GM18517 (cell line): ENCODE results near the gene CLDN22.

Source experiments
- ATAC-seq: cut with Tn5 transposase; IDR thresholded peaks from one replicate; pipeline ENCODE4 v1.9.1; 2021; ENCODE audit warnings: mild to moderate bottlenecking, moderate library complexity; ENCODE audit not compliant: unreplicated experiment

The CLDN22 gene

GRCh38 chr4:183323295-183323694 lies 3.2 kb upstream of the CLDN22 start:
- ATAC-seq: no peak

- no peak for ATAC-seq
Observed at GRCh38 chr4:183322326-183322725, 2.2 kb upstream of the CLDN22 start, which contains the start of gene CLDN24. TSS of gene CLDN24 (minus strand) at chr4:183322426. CDS start at chr4:183322426, 0 bp downstream.

- no peak for ATAC-seq
Observed at GRCh38 chr4:183321516-183321915, 1.4 kb upstream of the CLDN22 start.

GRCh38 chr4:183321079-183321478 lies 1.0 kb upstream of the CLDN22 start:
- peak; percentile 41 for ATAC-seq

GRCh38 chr4:183318656-183319055 lies 1.4 kb downstream of the CLDN22 start:
- no peak for ATAC-seq

GRCh38 chr4:183314806-183315205 lies 5.3 kb downstream of the CLDN22 start:
- ATAC-seq: no peak

GRCh38 chr4:183314336-183314735 lies 5.7 kb downstream of the CLDN22 start:
- no peak for ATAC-seq

- no peak for ATAC-seq
Observed at GRCh38 chr4:183312841-183313240, 7.2 kb downstream of the CLDN22 start.

- ATAC-seq: no peak
Observed at GRCh38 chr4:183306811-183307210, 13.3 kb downstream of the CLDN22 start.

- no peak for ATAC-seq
Observed at GRCh38 chr4:183304538-183304937, 15.5 kb downstream of the CLDN22 start.

- ATAC-seq: peak; percentile 59
Observed at GRCh38 chr4:183304067-183304466, 16.0 kb downstream of the CLDN22 start.

GRCh38 chr4:183303301-183303700 lies 16.8 kb downstream of the CLDN22 start:
- ATAC-seq: no peak

- ATAC-seq: no peak
Observed at GRCh38 chr4:183300655-183301054, 19.4 kb downstream of the CLDN22 start.

- no peak for ATAC-seq
Observed at GRCh38 chr4:183300070-183300469, 20.0 kb downstream of the CLDN22 start.

- no peak for ATAC-seq
Observed at GRCh38 chr4:183299464-183299863, 20.6 kb downstream of the CLDN22 start.

- ATAC-seq: peak; percentile 86
Observed at GRCh38 chr4:183297675-183298074, 22.4 kb downstream of the CLDN22 start.

GRCh38 chr4:183295711-183296110 lies 24.4 kb downstream of the CLDN22 start:
- ATAC-seq: no peak

GRCh38 chr4:183291070-183291469 lies 29.0 kb downstream of the CLDN22 start:
- no peak for ATAC-seq

GRCh38 chr4:183289688-183290087 lies 30.4 kb downstream of the CLDN22 start:
- ATAC-seq: no peak

- no peak for ATAC-seq
Observed at GRCh38 chr4:183288955-183289354, 31.1 kb downstream of the CLDN22 start.

GRCh38 chr4:183287677-183288076 lies 32.4 kb downstream of the CLDN22 start:
- ATAC-seq: peak; percentile 79

GRCh38 chr4:183287309-183287659 lies 32.8 kb downstream of the CLDN22 start:
- peak; percentile 83 for ATAC-seq

GRCh38 chr4:183286590-183287308 lies 33.3 kb downstream of the CLDN22 start:
- peak; percentile 32 for ATAC-seq
